Breast epithelium (tissue), 3 donors: Measurements from ENCODE around the gene CCL19.

ENCODE experiments used
- CTCF ChIP-seq, 3 donors: fragments of 450-650 bp; IDR thresholded peaks; one replicate each; pipeline ENCODE4 v1.5.1; 2016 to 2017; ENCODE audit warnings: antibody characterized with exemption in 3 of 3, mild to moderate bottlenecking in 3 of 3, moderate library complexity in 3 of 3
- POLR2A ChIP-seq: fragments of 450-650 bp; IDR thresholded peaks from one replicate; pipeline ENCODE4 v1.6.1; 2016; ENCODE audit warnings: antibody characterized with exemption, mild to moderate bottlenecking, moderate library complexity

GRCh38 chr9:34715639-34716215 lies 24.7 kb upstream of the CCL19 start:
- no peak for TF ChIP-seq POLR2A
- TF ChIP-seq CTCF (IDR thresholded peaks at IDR 0.05) = no peak
